Body of pancreas (tissue), 4 donors: ENCODE measurements around the gene ABI2. TPM values are rescaled to one million over a fixed set of nuclear protein-coding genes. Genes with fewer than 3 reads are reported as not detected.
A peak's percentile ranks its signal among the peaks of the same experiment; 100 is the strongest.

Experiments used
- ATAC-seq: fragments of 150-250 bp; one replicate; pipeline ENCODE4 v1.9.1; 2016
- DNase-seq, 4 donors: peaks; one replicate each; pipeline ENCODE4 v3.0.0-alpha.2; 2019
- H3K27ac ChIP-seq, 4 donors: fragments of 200-600 bp; sonication (generic); 1 replicate in 3 of 4; 2 replicates in 1 of 4; pipeline versions ENCODE4 v1.5.1 to v1.6.1; 2016 to 2019; ENCODE audit warnings: mild to moderate bottlenecking in 1 of 4, mixed read lengths in 1 of 4, moderate library complexity in 1 of 4
- H3K27me3 ChIP-seq, 2 donors: fragments of 200-600 bp; sonication (generic); one replicate each; pipeline ENCODE4 v1.6.0; 2016; ENCODE audit warnings: mild to moderate bottlenecking in 1 of 2
- H3K36me3 ChIP-seq, 2 donors: fragments of 200-600 bp; sonication (generic); replicated peaks in 1 of 2; 2 replicates each; pipeline ENCODE4 v1.5.1; 2016; ENCODE audit warnings: low read depth in 2 of 2; ENCODE audit not compliant: insufficient read depth in 1 of 2
- H3K4me1 ChIP-seq: fragments of 200-600 bp; sonication (generic); one replicate; pipeline ENCODE4 v1.6.0; 2016
- H3K4me3 ChIP-seq, 2 donors: fragments of 200-600 bp; sonication (generic); 1 replicate in 1 of 2; 2 replicates in 1 of 2; pipeline ENCODE4 v1.5.1; 2016 to 2019
- H3K9me3 ChIP-seq, 3 donors: fragments of 200-600 bp; sonication (generic); 1 replicate in 2 of 3; 2 replicates in 1 of 3; pipeline ENCODE4 v1.5.1; 2016
- POLR2A ChIP-seq, 3 donors: fragments of 450-650 bp; IDR thresholded peaks; one replicate each; pipeline ENCODE4 v1.6.1; 2016; ENCODE audit warnings: antibody characterized with exemption in 3 of 3, mild to moderate bottlenecking in 2 of 3
- WGBS, 2 donors: methylation state at CpG; one replicate each; pipeline ENCODE4 v1.1.5; 2017; 5-methylcytosine and 5-hydroxymethylcytosine counted together
- intact Hi-C: fragments of 100-400 bp; cut with DNase I; formaldehyde crosslinking; loops from one replicate; pipeline ENCODE4 v1.15.1; 2023
- total RNA-seq, 2 donors: library from RNA; depleted of rRNA; stranded (reverse); fragments of >200 nt; gene quantifications; one replicate each; pipeline ENCODE4 v1.1.0, GENCODE V29; 2016
- TF ChIP-seq, protein P1 (sequence below), 7 experiments: fragments of 450-650 bp in 4 of 7; fragments of 200-600 bp in 3 of 7; sonication (generic) in 3 of 7; IDR thresholded peaks; one replicate each; pipeline ENCODE4 v1.5.1; 2016 to 2019; ENCODE audit warnings: antibody characterized with exemption in 7 of 7

The ABI2 gene
- total RNA-seq, 2 donors from 2014 or later, result 4.3 to 22.1 TPM

DNA sequence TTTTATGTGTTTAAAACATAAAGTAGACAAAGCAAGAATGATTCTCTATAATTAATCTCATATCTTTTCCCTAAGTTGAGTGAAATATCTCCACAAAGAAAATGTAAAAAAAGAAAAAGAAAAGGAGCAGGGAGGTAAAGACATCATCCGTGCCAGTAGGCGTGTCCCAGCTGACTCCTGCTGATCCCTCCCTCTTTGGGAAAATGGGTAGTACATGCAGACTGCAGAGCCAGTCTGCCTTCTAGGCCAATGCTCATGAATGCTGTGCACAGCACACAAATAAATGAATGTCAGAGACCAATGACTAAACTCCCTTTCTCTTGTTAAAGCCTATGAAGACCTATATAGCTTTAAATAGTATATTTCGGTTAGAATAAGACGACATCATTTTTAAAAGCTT, 142.2 kb downstream of the ABI2 start:
- ATAC-seq, result no peak

GRCh38 chr2:203471323-203471722, 143.1 kb downstream of the ABI2 start:
- Histone ChIP-seq H3K27ac (no peak overlapping the region), H3K4me1 (peaks cover 16% of the 10 kb centered on the region), H3K27me3 (no peaks in the 10 kb centered on the region), H3K4me3 (no peak overlapping the region), H3K36me3 (no peaks in the 10 kb centered on the region), H3K9me3 (no peaks in the 10 kb centered on the region)
- TF ChIP-seq POLR2A (IDR thresholded peaks at IDR 0.05), result no peak
- TF ChIP-seq, protein P1, sequence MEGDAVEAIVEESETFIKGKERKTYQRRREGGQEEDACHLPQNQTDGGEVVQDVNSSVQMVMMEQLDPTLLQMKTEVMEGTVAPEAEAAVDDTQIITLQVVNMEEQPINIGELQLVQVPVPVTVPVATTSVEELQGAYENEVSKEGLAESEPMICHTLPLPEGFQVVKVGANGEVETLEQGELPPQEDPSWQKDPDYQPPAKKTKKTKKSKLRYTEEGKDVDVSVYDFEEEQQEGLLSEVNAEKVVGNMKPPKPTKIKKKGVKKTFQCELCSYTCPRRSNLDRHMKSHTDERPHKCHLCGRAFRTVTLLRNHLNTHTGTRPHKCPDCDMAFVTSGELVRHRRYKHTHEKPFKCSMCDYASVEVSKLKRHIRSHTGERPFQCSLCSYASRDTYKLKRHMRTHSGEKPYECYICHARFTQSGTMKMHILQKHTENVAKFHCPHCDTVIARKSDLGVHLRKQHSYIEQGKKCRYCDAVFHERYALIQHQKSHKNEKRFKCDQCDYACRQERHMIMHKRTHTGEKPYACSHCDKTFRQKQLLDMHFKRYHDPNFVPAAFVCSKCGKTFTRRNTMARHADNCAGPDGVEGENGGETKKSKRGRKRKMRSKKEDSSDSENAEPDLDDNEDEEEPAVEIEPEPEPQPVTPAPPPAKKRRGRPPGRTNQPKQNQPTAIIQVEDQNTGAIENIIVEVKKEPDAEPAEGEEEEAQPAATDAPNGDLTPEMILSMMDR (IDR thresholded peaks at IDR 0.05), result no peak
- DNase-seq (no peak), ATAC-seq (no peak)
- intact Hi-C loops, result no loop called here
- WGBS, 2 donors, result 89 to 92% methylated on average over 5 of the region's 5 CpGs

More for the DNA sequence above, 142.2 kb downstream of the ABI2 start:
- Histone ChIP-seq H3K4me1 (peaks cover 16% of the 10 kb centered on the region), H3K27me3 (no peaks in the 10 kb centered on the region), H3K4me3 (no peak overlapping the region), H3K9me3 (no peaks in the 10 kb centered on the region), H3K27ac (no peak overlapping the region), H3K36me3 (no peaks in the 10 kb centered on the region)
- WGBS, 2 donors, result 60 to 74% methylated on average over 4 of the region's 4 CpGs
- no peak for TF ChIP-seq POLR2A (IDR thresholded peaks at IDR 0.05)
- TF ChIP-seq, protein P1 (IDR thresholded peaks at IDR 0.05), result no peak
- intact Hi-C loops, result no loop called here
- DNase-seq, result peak in 3 of 4 donors; percentile 7 to 40 (median 23)

DNA sequence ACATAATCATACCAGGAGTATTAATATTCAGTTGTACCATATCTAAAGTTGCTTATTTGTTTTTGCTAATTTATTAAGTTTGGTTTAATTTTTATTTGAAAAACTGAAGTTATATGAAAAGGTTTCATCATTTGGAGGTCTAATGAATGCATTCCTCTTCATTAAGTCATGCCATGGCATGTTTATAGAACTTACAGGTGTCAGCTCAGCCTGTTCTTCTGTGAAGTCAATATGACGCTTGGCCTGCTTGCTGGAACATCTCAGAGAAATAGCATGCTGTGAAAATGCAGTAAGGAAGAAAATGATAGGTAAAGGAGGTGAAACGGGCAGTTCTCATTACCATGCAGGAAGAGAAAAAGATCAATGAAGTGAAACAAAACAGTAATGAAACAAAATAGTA, 148.7 kb downstream of the ABI2 start:
- intact Hi-C loops, result no loop called here
- DNase-seq (no peak), ATAC-seq (no peak)
- Histone ChIP-seq H3K36me3 (no peaks in the 10 kb centered on the region), H3K27me3 (no peaks in the 10 kb centered on the region), H3K9me3 (no peaks in the 10 kb centered on the region), H3K27ac (no peak overlapping the region), H3K4me1 (no peaks in the 10 kb centered on the region), H3K4me3 (no peak overlapping the region)
- 84 to 93% methylated on average over 2 of the region's 2 CpGs for WGBS, 2 donors
- TF ChIP-seq POLR2A (IDR thresholded peaks at IDR 0.05), result no peak
- TF ChIP-seq, protein P1 (IDR thresholded peaks at IDR 0.05), result no peak

- Histone ChIP-seq H3K36me3 (no peaks in the 10 kb centered on the region), H3K27ac (no peak overlapping the region), H3K4me3 (no peak overlapping the region), H3K4me1 (no peaks in the 10 kb centered on the region), H3K9me3 (no peaks in the 10 kb centered on the region), H3K27me3 (no peaks in the 10 kb centered on the region)
- intact Hi-C loops, result loop anchor here (10.0 kb wide), 2 partner anchors 174 to 334 kb away; no protein-coding TSS in a partner anchor
- ATAC-seq, result no peak
- DNase-seq, result no peak
- 85 to 88% methylated on average over 5 of the region's 5 CpGs for WGBS, 2 donors
- TF ChIP-seq POLR2A (IDR thresholded peaks at IDR 0.05), result no peak
- TF ChIP-seq, protein P1 (IDR thresholded peaks at IDR 0.05), result no peak
Measured at GRCh38 chr2:203480623-203481022, 152.4 kb downstream of the ABI2 start.
